ENCODE results near the gene MAP7D1. TPM values are rescaled to one million over a fixed set of nuclear protein-coding genes. Genes with fewer than 3 reads are reported as not detected.

Gene MAP7D1
- total and polyA plus RNA-seq, 10 of the 15 experiments (the other 5 are each of a cell fraction or from before 2014, with no cell fraction given): 4.4 to 97.6 (median 24.2) TPM

GRCh38 chr1:36154765-36155407 lies 1.1 kb upstream of the MAP7D1 start (continued):
- TF ChIP-seq ATF2 (IDR thresholded peaks at IDR 0.05; ENCODE audit: low read length): no peak
- no peak for TF ChIP-seq ASH2L (IDR thresholded peaks at IDR 0.05; ENCODE audit: borderline replicate concordance, low read depth)

GRCh38 chr1:36156329-36157114 lies 562 bp downstream of the MAP7D1 start:
- WGBS (ENCODE audit: insufficient coverage, insufficient replicate concordance, low lambda C conversion rate, missing lambda C conversion rate): 2% methylated on average over 39 of the region's 69 CpGs
- Histone ChIP-seq H3K4me3 (peak overlapping the region; percentile 99), H4K20me1 (ENCODE audit: control insufficient read depth, insufficient read depth) (no peaks in the 10 kb centered on the region; the same call in 1 of the 2 replicates), H3K27ac (ENCODE audit: control insufficient read depth, insufficient read depth) (peak overlapping the region; percentile 85), H3K9me3 (replicated peaks; ENCODE audit: control insufficient read depth, insufficient read depth, low read length) (no peaks in the 10 kb centered on the region), H3K4me1 (ENCODE audit: control insufficient read depth, insufficient read depth, low read length) (peaks cover 40% of the 10 kb centered on the region), H2AFZ (ENCODE audit: control insufficient read depth, low read depth, low read length) (peak overlapping the region; percentile 47), H3K4me2 (ENCODE audit: control insufficient read depth, insufficient read depth) (peak overlapping the region; percentile 98), H3K36me3 (ENCODE audit: control insufficient read depth in 2 of 2, insufficient read depth in 2 of 2, low read length in 1 of 2) (peaks cover 0 to 8% of the 10 kb centered on the region in 2 experiments; a peak in 1 of 4 replicates), H3K9ac (ENCODE audit: control insufficient read depth, insufficient read depth, low read length) (peak overlapping the region; percentile 82), H3K79me2 (ENCODE audit: control insufficient read depth, insufficient read depth, low read length) (peaks cover 64% of the 10 kb centered on the region), H3K27me3 (replicated peaks in 1 of 2; ENCODE audit: control insufficient read depth in 2 of 2, insufficient read depth in 2 of 2, low read length in 1 of 2) (no peaks in the 10 kb centered on the region)
- ATAC-seq: peak; percentile 58
- ChIA-PET RAD21 (ENCODE audit: unreplicated experiment) (interaction anchor here (0.6 to 2.9 kb wide), 4 partner anchors 32 to 232 kb away, joined by 3 to 19 read pairs (median 4); no protein-coding TSS in a partner anchor), CTCF (interaction anchor here (0.8 to 10.2 kb wide), 5 partner anchors 14 to 265 kb away, joined by 3 to 262 read pairs (median 4); partner anchors contain the start of gene SH3D21), POLR2A (interaction anchor here (0.6 to 3.7 kb wide), 7 partner anchors 15 to 1319 kb away, joined by 3 to 13 read pairs (median 4); partner anchors contain the start of gene THRAP3), SMC1A (ENCODE audit: uncharacterized antibody, unreplicated experiment) (interaction anchor here (1.2 to 2.4 kb wide), 2 partner anchors 31 kb away, joined by 3 to 6 read pairs; no protein-coding TSS in a partner anchor)
- intact Hi-C loops (cut with micrococcal nuclease; ENCODE audit: unreplicated experiment): loop anchor here (10.0 kb wide), 1 partner anchor 228 kb away; the partner anchor contains the start of gene STK40
- in situ Hi-C loops (cut with MboI): no loop called here
- BruUV-seq (replicated peaks): no TSS peak
- no peak for FAIRE-seq
- no peak for DNase-seq (ENCODE audit: low read depth, low spot score)
- 0 out of 4 replicates have a peak, but pooled peaks of 1 of the 2 experiments have one; percentile 27 for TF ChIP-seq BHLHE40 (IDR thresholded peaks at IDR 0.05; ENCODE audit: borderline replicate concordance in 1 of 2, low read depth in 2 of 2, low read length in 1 of 2)
- no peak for TF ChIP-seq SIX5 (IDR thresholded peaks at IDR 0.05; ENCODE audit: low read depth, low read length, severe bottlenecking)
- TF ChIP-seq ZNF274 (IDR thresholded peaks at IDR 0.05; ENCODE audit: insufficient read depth, insufficient read length): no peak
- TF ChIP-seq E4F1 (IDR thresholded peaks at IDR 0.05; ENCODE audit: borderline replicate concordance, partially characterized antibody): no peak
- TF ChIP-seq SMAD5 (IDR thresholded peaks at IDR 0.05; ENCODE audit: low read depth): no peak
- TF ChIP-seq RELA (IDR thresholded peaks at IDR 0.05; ENCODE audit: borderline replicate concordance, partially characterized antibody): peak; percentile 11
- no peak for TF ChIP-seq ZBTB33 (IDR thresholded peaks at IDR 0.05)
- no peak for TF ChIP-seq EP300 (IDR thresholded peaks at IDR 0.05; ENCODE audit: borderline replicate concordance in 1 of 2, control insufficient read depth in 1 of 2, low read depth in 2 of 2, low read length in 2 of 2)
- TF ChIP-seq SMARCA5 (IDR thresholded peaks at IDR 0.05): 0 out of 2 replicates have a peak, but pooled peaks have one; percentile 37
- TF ChIP-seq YY1 (IDR thresholded peaks at IDR 0.05; ENCODE audit: low read depth, low read length): peak; percentile 9
- no peak for TF ChIP-seq KLF5 (IDR thresholded peaks at IDR 0.05; ENCODE audit: partially characterized antibody)
